ENCODE results near the gene SCLT1.

Gene SCLT1

DNA sequence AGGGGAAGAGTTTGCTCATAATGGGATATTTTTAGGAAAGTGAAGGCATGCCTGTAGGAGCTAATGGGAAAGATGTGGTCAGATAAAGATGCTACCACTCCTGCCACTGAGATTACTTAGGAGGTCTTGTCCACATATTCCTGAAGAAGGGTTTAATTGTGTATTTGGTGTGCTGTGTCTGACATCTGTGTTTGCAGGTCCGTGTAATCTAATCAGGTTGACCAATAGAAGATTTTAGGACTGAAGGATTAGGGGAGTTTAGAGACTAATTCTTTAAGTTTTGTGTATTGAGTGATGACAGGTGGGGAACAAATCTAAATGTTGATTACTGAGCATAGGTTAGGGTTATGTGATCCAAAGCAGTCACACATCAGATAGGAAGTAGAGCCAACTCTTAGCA is 226.6 kb downstream of the SCLT1 start:
- no peak for DNase-seq

DNA sequence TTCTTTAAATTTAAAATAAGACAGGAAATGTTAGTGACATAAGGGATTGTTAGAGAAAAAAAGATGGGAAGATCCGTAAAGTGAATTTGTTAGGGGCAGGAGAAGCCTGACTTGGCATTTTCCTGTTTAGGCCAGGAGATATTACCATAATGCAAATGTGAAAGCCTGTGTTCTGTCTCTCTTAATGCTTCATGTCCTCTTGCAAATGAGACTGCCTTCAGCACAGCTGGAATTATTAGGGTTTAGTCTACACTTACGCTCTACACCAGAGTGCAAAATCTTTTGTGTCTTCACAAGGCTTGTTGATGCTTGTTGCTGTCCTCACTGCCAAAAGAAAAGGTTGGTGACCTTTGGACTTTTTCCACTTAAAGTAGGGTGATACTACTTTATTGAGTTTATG is 227.1 kb downstream of the SCLT1 start:
- no peak for DNase-seq

DNA sequence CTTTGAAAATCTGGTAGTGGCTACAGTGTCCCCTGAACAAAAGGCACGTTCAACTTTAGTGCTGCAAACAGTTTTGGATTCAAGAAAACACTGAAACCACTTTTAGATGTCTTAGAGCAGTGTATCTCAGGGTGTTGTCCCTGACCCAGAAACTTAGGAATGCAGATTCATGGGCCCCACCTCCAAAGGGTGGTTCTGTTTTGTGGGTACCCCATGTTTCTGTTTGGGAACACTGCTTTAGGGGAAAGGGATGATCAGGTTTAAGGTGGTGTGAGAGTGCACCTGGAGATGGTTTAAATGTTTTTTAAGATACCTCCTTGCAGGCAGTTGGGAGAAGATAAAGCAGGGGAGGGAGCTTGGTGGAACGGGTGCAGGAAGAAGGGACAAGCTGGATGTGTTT is 228.2 kb downstream of the SCLT1 start:
- DNase-seq, result no peak

DNA sequence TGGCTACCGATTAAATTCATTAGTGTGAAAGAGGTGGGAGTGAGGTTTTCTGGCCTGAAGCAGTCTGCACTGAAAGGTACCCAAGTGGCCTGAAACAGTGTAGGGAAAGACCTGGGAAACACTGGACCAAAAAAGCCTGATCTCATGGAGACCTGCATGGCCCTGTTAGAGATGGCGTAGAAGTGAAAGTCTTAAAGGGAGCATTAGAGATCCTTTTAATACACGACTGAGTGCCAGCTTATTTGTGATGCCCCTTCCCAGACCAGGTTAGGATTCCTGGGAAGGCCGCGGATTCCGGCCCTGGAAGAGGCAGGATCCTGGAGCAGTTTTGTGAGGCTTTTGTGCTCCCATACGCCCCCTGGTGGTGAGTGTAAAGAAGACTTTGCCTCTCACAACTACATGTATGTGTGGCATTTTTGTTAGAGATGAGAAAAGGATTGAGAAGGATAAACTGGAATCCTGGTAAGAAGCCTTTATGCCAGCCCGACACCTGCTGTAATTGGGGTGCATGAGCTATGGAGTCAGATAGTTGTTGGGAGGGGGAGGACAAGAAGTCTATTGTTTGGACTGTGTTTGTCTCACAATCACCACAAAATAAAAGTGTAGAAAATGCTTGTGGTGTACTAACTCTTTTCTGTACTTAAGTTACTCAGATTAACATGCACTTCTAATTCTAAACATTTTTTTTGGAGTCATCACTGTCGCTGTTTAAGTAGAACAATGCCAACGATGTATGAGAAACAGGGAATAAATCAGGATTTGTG is 229.8 kb downstream of the SCLT1 start:
- DNase-seq, result peak; percentile 88

DNA sequence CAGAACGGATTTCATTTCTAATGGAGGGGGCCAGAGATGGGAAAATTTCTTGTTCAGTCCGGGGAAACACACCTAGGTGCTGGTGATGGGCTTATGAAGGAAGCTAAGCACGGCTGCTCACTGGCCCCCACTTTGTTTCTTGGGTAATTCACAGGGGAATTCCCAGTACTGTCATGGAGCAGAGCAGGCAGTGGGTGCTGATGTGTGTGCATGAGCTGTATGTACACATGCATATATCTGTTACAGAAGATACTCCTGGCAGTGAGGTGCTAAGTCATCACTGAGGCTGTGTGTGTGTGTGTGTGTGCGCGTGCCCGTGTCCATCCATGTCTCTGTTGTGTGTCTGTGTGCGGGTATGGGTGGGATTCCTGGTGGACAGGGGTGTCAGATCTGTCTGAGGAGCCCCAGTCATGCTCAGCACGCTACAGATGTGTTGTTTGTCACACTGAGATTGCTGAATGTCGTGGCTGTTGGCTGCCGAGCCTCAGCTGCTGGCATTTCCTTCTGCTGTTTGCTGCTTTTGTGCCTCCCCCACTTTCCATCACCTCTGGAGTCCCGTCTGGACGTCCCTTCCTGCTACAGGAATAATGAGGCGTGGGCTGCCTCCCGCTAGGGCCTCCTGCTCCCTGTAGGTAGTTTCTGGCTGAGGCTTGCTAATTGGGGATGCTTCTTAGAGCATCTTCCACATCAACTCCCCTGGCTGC is 230.6 kb downstream of the SCLT1 start:
- DNase-seq, result no peak

DNA sequence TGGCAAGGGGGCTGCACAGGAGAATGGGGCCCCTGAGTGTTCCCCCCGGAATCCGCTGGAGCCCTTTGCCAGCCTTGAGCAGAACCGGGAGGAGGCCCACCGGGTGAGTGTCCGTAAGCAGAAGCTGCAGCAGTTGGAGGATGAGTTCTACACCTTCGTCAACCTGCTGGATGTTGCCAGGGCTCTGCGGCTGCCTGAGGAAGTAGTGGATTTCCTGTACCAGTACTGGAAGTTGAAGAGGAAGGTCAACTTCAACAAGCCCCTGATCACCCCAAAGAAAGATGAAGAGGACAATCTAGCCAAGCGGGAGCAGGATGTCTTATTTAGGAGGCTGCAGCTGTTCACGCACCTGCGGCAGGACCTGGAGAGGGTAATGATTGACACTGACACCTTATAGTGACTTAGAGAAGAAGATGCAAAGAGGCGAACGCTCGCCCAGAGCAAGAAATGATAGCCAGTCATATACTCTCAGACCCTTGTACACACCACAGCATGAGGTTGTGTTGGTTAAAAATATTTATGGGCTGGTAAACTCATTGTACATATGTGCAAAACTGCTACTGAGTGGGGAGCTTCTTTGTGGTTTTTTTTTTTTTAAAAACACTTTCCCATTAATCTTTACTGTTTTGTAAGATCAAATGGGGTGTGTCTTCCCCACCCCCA is 231.4 kb downstream of the SCLT1 start:
- DNase-seq, result no peak

DNA sequence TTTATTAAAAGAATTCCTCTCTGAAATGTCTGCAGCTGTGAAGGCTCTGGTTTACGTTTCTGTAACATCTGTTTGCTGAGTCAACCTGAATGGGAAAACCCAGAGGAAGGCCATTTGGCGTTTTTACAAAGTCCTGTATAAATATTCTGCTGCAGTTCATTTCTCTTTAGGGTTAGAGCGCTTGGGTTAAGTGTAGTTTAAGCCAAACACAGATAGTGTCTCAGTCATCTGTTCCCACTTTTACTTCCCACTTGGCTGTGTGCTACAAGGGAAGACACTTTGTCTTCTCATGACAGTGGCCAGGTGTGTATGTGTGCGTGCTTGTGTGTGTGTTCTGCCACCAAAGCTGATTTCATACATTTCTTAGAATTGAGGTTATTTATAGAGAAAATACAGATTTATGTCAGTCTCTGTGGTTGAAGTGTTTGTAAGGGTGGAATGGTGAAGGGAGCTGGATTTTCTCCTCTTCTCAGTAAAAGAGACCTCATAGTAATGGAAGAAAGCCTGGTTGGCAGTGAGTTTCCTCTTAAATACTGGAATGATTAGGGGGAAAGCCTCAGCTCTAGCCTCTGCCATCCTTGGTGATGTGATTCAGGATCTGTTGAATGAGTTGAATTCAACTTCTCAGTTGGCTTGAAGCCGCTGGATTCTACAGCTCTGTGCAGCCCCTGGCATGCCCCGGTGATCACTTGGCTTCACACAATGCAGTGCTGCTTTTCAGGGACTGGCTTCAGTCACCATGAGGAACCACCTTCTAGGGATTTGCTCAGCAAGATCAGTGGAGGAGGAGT is 233.3 kb downstream of the SCLT1 start:
- DNase-seq, result peak; percentile 60

DNA sequence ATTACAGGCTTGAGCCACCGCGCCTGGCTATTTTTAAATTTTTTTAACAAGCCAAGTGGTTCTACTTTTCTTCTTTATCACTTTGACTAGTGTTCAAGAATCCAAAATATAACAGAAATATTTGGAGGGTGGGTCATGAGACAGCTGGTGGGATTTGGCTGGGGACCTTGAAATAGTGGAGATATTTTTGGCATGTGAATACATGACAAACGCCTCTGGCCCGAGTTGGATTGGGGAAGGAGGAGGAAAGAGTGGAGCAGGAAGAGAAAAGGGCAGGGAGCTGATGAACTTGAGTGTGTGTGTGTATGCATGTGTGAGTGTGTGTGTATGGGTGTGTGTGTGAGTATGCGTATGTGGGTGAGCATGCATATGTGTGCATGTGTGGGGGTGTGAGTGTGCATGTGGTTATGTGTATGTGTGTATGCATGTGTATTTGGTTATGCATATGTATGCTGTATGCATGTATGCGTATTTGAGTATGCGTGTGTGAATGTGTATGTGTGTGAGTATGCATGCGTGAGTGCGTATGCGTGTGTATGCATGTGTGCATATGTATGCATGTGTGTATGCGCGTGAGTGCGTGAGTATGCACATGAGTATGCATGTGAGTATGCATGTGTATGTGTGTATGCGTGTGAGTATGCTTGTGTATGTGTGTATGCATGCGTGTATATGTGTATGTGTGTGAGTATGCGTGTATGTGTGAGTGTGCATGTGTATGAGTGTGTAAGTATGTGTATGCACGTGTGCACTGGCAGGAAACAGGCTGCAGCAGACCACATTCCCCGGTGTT is 234.3 kb downstream of the SCLT1 start:
- DNase-seq, result peak; percentile 66

DNA sequence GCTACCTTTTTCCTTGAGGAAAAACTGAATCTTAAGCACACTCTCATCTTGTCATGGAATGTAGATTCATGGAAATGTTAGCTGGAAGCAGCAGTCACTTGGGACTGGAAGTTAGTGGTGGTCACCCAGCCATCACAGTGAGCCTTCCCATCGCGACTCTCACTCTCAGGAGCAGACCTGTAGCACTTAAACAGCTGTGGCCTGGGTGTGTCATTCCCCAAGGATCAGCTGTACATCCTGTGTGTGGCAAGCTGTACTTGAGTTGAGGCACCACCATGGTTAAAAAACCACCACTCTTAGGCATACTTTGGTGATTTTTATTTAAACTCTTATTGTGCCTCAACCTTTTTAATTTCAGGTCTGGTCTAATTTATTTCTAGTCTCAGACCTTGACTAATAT is 237.1 kb downstream of the SCLT1 start:
- no peak for DNase-seq

DNA sequence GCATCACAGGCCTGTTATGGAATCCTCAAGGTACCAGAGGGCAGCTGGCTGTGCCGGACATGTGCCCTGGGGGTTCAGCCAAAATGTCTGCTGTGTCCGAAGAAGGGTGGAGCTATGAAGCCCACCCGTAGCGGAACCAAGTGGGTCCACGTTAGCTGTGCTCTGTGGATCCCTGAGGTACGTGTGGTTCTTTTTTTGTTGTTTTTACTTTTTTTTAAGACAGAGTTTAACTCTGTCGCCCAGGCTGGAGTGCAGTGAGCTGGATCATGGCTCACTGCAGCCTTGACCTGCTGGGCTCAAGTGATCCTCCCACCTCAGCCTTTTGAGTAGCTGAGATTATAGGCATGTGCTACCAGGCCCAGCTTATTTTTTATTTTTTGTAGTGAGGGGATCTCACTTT is 237.7 kb downstream of the SCLT1 start:
- DNase-seq, result no peak

DNA sequence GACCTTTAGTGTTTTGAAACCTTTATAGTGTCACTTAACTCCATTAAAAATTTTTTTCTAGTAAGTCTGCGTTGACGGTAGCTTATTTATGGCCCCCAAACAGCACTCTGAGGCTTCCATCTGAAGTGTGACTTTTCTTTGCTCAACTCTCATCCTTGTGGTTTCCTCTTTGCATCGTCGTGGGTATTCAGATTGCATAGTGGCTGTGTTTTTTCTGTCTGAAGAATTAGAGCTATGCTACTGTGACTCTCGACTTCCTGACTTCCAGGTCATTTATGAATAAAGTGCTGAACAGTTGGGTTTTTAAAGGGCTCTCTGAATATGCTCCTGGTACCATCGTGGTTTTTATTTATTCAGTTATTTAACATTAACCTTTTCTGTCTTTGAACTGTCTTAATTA is 238.9 kb downstream of the SCLT1 start:
- no peak for DNase-seq

DNA sequence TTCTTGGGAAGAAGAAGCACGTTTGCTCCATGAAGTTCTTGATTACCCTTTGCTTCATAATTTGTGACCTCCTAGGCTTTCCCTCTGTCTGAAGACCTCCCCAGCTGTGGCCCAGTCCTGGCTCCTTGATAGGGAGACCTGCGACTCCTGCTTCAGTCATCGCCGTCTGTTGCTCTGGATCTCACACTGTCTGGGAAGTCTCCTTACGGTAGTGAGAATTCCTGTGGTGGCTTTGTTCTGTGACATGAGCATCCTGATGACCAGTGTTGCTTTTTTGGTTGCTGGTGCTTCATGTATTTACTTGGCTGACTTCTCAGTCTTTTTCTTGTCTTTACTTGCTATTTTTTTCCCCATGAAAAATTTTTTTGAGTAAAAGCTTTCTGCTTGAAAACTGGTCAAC is 239.6 kb downstream of the SCLT1 start:
- no peak for DNase-seq

DNA sequence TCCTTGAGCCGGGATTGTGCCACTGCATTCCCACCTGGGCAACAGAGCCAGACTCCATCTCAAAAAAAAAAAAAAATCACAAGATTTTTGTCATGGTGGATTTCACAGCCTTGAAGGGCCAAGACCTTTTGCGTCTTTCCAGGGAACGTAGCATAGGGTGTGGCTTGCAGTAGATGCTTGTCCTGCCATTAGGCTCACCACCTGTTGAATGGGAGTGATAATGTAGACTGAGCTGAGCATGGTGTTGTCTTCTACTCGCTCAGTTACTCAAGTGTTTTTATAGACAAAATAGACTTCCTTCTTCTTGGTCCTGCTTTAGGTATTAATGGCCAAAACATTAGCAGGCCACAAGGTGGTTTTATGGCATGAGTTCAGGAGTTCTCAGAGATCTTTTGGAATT is 243.1 kb downstream of the SCLT1 start:
- DNase-seq, result no peak

DNA sequence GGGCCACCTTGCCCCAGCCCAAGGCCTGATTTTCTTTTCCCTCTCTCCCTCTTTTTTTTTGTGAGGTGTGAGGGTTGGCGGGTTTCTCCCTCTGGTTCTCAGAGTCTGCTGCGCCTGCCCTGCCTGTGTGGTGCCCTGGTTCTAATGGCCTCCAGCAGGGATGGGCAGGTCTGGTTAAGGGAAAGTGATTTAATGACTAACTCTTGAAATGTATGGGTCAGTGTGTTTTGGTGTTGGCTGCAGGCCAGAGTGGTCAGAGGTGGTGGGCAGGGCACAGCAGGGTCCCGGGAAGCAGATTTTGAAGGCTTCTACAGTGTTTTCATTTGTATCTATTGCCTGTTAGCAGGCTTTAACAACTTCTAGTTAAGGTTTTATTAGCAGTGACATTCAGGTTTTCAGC is 244.9 kb downstream of the SCLT1 start:
- no peak for DNase-seq

DNA sequence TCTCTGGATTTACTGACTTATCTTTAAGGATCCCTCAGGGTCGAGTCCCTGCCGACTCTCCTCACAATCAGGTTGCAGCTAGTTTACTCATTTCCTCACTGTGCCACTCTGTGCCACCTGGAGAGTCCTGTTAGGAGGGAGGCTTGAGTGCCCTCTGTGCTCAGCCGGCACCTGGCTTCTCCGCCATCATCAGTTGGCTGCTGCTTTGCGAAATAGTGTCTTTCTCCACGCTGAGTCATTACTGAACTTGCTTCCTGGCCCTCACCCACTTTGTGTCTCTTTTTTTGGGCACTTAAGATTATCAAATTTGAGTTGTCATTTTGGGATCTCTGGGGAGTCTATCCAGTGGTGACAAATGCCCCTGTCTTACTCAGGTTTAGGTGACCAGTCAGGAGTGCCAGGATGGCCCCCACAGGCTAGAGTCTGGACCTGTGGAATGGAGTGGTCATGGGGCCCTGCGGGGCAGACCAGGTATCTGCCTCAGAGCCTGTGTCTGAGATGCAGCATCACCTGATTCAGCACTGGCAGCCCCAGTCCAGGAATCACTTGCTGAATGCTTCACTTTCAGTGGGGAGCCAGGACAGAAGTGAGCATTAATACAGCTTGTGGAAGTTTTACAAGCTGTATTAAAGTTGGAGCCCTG is 246.1 kb downstream of the SCLT1 start:
- no peak for DNase-seq

DNA sequence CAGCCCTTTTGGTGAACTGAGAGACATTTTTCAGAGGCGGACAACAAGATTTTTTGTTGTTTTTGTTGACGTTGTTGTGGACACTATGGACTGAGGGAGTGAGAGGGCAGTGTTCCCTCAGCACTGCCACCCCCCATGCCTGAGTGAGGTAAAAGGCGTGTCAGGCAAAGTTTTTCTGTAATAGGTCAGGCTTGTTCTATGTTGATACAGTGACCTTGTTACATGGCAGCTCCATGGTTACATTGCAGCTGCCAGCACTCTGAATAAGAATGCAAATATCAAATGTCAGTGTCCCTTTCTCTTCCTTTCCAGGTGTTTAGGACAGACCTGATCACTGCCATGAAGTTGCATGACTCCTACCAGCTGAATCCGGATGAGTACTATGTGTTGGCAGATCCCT is 247.3 kb downstream of the SCLT1 start:
- no peak for DNase-seq

DNA sequence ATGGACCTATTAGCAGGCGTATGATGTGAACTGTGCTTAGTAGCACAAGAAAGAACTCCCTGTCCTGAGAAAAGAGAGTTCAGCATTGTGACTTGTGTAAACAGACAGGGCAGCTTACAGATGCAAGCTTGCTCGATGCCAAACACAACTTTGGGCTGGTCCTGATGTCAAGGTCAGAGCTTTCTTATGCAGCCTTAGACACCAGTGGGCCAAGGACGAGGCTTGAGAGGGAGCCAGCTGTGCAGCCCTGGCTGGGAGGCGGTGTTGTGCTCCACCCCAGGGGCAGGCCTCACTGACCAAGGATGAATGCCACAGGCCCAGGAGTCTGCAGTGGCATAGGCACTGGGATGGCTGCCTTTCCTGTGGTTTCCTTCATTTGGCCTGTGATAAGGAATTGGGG is 248.4 kb downstream of the SCLT1 start:
- peak; percentile 35 for DNase-seq

DNA sequence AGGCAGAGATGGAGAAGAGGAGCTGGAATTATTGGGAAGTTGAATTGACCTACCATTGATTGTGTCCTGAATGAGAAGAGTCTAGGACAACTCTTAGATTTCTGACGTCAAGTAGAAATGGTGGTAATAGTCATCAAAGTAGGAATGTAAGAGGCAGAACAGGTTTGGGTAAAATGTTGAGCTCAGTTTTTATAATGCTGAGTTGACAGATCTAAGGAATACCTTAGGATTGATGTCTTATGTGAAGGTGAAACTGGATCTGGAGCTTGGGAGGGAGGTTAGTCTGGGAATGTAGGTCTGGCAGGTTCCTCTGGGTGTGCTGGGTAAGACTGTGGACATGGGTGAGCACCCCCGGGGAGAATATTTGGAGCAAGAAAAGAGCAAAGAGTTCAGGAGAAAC is 251.9 kb downstream of the SCLT1 start:
- no peak for DNase-seq

DNA sequence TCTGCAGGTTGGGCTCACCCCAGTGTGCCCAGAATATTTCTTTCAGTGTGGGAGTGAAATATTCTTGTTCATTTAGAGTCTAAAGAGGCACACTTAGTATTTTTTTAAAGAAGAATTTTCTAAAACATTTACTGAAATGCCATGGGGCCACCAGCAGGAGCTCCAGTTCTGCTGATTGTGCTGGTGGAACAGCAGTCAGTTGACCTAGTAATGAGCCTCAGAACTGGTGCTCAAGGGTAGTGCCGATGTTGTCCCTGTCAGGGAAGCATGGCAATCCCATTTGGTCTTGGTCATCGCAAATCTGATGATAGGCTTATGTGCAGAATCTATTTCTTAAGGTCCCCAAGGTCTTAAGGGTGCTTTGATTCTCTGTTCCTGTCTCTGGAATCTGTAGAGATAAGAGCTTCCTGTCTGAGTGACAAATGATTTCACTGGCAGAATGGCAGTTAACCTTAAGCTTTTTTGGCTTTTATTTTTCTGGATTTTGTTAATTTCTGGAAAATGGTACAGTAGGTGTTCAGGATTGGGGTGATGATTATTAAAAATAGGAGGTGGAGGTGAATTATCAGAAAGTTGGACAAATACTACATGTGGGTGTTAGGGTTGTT is 252.5 kb downstream of the SCLT1 start:
- no peak for DNase-seq

DNA sequence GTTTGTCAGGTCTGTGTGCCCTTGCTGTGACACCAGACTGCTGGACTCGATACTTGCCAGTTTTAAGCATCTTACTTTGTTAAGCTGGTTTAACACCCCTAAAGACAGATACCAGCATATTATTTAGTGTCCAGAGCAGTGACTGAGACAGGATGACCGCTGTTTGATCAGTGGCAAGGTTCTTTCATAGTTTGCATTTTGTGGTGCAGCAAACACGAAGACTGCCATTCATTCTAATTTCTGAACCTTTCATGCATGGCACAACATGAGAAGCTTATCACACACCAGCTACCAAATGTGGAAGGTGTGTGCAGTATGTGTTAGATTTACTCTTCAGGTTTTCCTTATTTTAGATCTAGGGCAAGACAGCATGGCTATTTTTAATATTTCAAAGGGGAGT is 255.7 kb downstream of the SCLT1 start:
- no peak for DNase-seq

DNA sequence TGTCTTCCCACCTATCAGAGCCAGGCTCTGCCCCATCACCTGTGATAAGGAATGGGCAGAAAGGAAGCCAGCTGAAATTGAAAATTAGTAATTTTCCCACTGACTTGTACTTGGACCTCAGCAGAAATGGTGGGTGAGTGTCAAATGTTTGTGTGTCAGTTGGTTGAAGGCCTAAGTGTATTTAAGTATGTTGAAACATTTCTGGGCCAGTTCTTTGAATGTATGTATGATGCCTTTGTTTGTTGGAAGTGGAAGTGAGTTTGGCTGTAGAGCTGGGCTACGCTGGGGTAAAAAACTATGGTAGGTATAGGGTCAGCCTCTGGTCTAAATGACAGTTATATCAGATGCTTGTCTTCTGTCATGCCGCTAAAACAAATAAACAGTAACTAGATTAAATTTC is 256.1 kb downstream of the SCLT1 start:
- DNase-seq, result no peak
